GM12801 (cell line): Measurements from ENCODE around the gene ENOX2.

Experiments
- TF ChIP-seq, protein P1 (sequence below): IDR thresholded peaks from one replicate; pipeline ENCODE4 v1.5.1; 2011; ENCODE audit warnings: control low read depth; ENCODE audit not compliant: insufficient read length; ENCODE audit errors: extremely low read depth

ENOX2 gene

DNA sequence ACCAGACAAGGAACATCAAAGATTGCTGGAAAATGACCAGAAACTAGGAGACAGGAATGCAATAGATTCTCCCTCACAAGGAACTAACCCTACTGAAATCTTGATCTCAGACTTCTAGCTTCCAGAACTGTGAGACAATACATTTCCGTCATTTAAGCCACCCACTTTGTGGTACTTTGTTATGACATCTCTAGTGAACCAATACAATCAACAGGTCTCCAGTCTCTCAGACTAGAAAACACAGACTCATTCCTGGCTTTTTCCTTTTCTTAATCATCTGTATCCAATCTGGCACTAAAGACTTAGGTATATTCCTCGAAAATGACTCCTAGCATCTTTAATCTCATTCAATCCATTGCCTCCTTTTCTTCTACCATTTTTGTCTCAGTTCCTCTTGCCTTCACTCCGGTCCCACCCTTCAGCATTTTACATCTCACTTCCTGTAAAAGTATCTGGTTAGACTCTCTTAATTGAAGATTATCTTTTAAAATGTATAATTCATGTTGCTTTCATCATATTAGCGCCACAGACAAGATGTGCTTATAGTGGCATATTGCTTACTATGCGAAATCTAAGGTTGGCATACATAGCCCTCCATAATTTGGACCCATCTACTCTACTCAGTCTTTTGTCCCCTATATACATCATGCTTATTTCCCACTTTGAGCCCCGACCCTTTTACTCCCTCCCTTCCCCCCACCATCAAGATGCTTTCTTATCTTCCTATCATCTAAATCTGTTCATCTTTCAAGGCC is 250.0 kb downstream of the ENOX2 start:
- TF ChIP-seq, protein P1, sequence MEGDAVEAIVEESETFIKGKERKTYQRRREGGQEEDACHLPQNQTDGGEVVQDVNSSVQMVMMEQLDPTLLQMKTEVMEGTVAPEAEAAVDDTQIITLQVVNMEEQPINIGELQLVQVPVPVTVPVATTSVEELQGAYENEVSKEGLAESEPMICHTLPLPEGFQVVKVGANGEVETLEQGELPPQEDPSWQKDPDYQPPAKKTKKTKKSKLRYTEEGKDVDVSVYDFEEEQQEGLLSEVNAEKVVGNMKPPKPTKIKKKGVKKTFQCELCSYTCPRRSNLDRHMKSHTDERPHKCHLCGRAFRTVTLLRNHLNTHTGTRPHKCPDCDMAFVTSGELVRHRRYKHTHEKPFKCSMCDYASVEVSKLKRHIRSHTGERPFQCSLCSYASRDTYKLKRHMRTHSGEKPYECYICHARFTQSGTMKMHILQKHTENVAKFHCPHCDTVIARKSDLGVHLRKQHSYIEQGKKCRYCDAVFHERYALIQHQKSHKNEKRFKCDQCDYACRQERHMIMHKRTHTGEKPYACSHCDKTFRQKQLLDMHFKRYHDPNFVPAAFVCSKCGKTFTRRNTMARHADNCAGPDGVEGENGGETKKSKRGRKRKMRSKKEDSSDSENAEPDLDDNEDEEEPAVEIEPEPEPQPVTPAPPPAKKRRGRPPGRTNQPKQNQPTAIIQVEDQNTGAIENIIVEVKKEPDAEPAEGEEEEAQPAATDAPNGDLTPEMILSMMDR, result no peak

- TF ChIP-seq, protein P1, result no peak
Observed at GRCh38 chrX:130649738-130650137, 253.3 kb downstream of the ENOX2 start.

GRCh38 chrX:130647468-130647867 is 255.5 kb downstream of the ENOX2 start:
- TF ChIP-seq, protein P1, result no peak

GRCh38 chrX:130645955-130646583 is 256.9 kb downstream of the ENOX2 start:
- TF ChIP-seq, protein P1, result no peak

GRCh38 chrX:130637591-130637990 is 265.4 kb downstream of the ENOX2 start:
- TF ChIP-seq, protein P1, result no peak

DNA sequence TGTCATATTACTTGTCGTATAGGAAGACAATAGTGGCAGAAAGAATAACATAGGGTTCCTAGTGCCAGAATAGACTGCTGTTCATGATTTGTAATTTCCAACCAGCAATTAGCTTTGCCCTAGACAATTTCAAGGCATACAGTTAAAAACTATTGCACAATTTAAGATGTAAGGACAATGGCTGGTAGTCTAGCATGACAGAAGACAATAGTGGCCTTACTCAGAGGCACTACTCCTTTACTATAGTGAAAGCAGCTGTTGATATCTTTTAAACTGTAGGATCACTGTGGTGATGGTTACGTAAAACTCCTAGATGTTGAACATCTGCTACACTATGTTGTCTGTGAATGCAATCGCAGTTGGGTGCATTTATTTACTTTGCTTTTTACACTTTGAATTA is 266.7 kb downstream of the ENOX2 start:
- TF ChIP-seq, protein P1, result no peak

DNA sequence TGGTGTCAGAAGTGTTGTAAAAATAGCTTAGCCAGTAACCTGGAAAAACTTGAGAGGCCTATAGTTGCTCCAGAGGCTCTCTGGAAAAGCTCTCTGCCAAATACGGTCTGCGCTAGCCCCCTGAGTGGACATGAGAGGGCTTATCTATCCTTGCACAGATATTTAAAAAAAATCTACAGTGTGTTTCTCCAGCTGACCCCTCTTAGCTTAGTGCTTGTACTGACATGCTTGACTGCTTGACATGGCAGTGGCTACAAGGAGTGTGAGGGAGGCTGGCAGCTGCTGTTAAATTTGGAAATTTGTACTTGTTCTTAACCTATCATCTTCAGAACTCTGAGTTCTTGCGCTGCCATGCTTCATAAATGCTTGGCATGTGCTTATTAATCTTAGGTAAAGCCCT is 272.0 kb downstream of the ENOX2 start:
- TF ChIP-seq, protein P1, result no peak
